Hippocampal formation (tissue), 2 donors: ENCODE results near the gene REXO1.

Source experiments
- DNase-seq, 2 donors: peaks; one replicate each; lab custom pipeline; 2025; lab: John Stamatoyannopoulos, UW

Gene REXO1

GRCh38 chr19:1790054-1790792, 58.1 kb downstream of the REXO1 start:
- no peak for DNase-seq

GRCh38 chr19:1789261-1790041, 58.8 kb downstream of the REXO1 start:
- no peak for DNase-seq

DNA sequence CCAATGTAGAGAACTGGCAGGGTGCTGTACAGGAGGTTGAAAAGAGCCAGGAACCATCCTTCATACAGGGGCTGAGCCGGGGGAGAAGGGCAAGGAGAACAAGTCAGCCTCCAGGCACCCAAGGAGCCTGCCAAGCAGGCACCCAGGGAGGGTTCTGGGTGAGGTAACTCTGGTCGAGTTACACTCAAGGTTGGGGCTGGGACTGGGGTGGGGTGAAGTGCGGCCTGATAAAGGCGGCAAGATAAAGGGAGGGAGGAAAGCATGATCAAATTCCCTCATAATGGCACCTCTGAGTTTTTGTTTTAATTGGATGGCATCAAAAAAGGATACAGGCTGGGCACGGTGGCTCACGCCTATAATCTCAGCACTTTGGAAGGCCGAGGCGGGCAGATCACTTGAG, 61.2 kb downstream of the REXO1 start:
- DNase-seq: no peak

GRCh38 chr19:1786668-1787067, 61.6 kb downstream of the REXO1 start:
- no peak for DNase-seq

DNA sequence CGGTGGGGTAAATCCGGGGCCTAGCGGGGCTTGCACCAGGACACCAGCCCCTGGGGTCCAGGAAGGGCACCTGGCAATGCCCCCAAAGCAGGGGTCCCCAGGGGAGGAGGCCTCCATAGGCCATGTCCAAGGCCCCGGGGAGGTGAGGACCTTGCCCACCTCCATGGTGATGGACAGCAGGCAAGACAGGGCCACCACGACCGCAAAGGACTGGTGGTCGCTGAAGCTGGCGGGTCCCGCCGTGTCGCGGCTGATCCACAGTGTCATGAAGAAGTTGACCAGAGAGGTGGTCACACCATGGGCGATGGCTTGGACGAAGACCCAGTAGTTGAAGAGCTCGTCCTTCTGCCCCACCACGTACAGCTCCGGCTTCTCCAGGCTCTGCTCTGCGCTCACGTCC, 63.0 kb downstream of the REXO1 start:
- DNase-seq: no peak

DNA sequence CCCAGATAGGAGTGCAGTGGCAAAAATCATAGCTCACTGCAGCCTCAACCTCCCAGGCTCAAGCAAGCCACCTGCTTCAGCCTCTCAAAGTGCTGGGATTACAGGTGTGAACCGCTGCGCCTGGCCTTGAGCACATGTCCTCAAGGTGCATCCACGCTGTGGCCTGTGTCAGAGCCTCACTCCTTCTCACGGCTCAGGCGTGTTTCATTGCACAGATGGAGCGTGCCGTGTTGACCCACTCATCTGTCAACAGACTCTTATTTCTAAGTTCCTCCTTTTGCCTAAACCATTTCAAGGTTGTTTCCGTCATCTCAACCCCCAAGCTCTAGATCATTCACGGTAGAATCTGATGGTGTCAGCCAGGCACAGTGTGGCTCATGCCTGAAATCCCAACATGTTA, 64.4 kb downstream of the REXO1 start:
- DNase-seq: no peak

- DNase-seq: no peak
These were observed 64.9 kb downstream of the REXO1 start for GRCh38 chr19:1783354-1783753.

- DNase-seq: no peak
These were observed 65.8 kb downstream of the REXO1 start for GRCh38 chr19:1782521-1782920.

DNA sequence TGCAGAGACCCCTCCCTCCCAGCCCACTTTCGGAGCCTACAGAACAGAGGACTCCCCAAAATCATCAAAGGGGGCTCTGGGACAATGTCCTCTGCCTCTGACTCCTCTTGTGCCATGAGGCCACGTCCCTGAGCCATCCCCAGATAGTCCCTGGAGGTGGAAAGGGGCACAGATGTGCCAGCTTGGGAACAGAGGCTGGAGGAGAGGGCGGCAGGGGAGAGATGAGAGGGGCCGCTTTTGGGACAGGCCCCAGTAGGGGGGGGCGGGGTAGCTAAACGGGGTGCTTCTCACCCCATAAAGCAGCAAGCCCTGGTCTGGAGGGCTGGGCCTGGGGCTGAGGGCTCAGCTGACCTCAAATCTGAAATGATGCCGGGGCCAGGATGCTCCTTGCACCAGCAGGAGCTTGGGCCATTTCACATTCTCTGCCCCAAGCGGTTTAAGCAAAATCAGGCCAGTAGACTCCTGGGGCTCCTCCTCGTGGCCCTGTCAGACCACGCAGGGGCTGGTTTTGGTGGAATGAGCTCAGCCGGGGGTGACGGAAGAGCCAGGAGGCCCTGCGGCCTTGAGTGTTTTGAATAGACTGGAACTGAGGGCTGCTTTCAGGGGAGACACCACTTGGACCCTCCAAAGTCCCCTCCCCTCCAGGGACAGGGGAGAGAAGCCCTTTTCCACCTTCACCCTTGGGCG, 67.9 kb downstream of the REXO1 start:
- no peak for DNase-seq

GRCh38 chr19:1779574-1779973, 68.7 kb downstream of the REXO1 start:
- no peak for DNase-seq

- DNase-seq: no peak
These were observed 71.1 kb downstream of the REXO1 start for GRCh38 chr19:1777149-1777548.

DNA sequence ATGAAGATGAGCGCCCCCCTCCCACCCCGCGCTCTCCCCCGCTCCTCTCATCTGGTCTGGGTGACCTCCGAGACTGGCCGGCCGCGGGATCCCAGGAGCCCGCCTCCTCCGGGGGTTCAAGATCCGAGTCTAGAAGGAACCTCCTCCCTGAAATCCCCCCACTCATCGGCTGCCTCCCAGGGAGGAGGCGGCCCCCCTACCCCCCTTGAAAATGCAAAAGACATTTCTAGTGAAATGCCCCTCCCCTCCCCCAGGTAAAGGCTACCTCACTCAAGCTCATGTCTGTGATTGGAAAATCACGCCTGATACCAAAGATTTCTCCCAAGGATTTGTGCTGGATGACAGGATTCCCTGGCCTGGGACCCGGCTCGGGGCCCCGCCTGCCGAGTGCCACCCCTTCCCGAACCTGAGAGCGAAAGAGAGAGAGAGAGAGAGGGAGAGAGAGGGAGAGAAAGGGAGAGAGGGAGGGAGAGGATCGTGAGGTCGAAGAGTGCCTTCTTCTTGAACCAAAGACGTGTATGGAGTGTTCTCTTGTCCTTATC, 71.6 kb downstream of the REXO1 start:
- no peak for DNase-seq

DNA sequence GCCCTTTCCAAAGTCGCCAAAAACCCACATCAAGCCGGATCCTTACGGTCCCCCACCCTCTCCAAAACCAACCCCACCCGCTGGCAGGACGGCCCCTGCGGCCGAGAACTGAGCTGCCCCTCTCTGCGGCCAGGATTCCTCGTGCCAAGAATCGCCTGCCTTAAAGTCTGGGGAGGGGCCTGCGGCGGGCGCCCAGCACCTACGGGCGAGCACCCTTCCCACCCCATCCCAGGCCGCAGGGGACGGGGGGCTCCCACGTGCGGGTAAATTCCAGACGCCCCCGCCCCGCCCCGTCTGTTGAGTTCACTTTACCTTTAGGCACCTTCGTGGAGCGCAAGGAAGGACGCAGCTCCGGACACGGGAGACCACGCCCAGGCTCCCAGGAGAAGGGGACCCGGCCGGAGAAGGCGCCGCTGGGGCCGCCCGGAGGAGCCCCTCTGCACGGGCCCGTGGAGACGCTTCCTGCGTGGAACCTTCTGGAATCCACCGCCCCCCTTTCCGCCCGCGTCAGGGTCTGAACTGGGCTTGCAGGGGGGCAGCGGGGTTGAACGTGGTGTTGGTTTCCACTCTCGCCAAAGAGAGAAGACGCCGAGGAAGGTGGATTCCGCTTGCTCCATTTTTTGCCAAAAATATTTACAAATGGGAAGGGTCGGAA, 72.2 kb downstream of the REXO1 start:
- no peak for DNase-seq

- DNase-seq: no peak
These were observed 73.1 kb downstream of the REXO1 start for GRCh38 chr19:1774989-1775772.

DNA sequence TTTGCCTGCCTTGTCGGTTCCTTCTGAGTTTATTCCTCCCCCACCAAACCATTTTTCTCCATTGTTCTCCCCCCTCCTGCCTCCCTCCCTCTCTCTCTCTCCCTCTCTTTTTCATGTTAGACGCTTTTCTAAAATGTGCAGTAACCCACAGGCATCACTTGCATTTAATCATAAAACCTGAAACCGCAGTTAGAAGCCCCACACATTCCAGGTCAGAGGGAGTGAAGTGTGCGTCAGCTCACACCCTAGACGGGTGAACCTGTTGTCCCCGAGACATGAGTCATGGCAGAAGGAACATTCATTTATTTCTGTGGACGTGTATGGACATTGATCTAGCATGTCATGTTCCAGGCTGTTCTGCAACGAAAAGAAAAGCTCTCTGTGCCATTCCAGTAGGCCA, 75.1 kb downstream of the REXO1 start:
- DNase-seq: no peak

GRCh38 chr19:1770866-1771576, 77.3 kb downstream of the REXO1 start:
- DNase-seq: no peak

- DNase-seq: no peak
These were observed 78.7 kb downstream of the REXO1 start for GRCh38 chr19:1769645-1769985.

DNA sequence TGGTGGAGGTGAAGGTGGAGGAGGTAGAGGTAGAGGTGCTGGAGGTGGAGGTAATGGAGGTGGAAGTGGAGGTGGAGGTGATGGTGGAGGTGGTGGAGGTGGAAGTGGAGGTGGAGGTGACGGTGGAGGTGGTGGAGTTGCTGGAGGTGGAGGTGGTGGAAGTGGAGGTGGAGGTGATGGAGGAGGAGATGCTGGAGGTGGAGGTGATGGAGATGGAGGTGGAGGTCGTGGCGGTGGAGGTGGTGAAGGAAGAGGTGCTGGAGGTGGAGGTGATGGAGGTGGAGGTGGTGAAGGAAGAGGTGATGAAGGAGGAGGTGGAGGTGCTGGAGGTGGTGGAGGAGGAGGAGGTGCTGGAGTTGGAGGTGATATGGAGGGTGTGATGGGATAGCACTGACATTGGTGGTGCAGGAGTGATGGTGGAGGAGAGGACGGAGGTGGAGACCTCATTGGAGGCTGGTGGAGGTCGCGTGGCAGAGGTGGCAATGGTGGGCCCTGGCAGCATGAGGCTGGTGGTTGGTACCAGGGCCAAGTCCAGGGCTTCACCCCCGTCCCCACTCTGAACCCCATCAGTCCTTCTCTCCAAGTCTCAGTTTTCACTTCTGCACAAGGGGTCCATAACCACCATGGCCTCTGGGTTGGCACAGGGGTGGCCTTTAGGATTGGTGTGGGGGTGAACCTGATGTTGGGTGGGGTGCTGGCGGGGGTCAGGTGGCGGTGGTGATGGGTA, 79.2 kb downstream of the REXO1 start:
- no peak for DNase-seq

DNA sequence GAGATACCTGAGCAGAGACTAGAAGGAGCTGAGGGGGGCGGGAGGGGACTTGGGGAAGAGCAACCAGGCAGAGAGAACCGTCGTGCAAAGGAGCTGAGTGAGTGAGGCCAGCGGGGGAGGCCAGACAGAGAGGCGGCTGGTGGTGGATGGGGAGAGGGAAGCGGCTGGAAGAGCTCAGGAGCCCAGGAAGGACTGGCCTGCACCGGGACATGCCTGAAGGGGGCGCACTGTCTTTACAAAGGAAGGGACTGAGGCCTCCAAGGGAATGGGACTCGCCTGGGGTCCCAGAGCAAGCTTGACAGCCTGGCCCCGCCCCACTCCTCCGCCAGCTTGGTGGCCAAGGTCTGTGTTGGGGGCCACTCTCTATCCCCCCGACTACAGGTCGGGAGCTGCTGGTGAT, 80.0 kb downstream of the REXO1 start:
- no peak for DNase-seq

DNA sequence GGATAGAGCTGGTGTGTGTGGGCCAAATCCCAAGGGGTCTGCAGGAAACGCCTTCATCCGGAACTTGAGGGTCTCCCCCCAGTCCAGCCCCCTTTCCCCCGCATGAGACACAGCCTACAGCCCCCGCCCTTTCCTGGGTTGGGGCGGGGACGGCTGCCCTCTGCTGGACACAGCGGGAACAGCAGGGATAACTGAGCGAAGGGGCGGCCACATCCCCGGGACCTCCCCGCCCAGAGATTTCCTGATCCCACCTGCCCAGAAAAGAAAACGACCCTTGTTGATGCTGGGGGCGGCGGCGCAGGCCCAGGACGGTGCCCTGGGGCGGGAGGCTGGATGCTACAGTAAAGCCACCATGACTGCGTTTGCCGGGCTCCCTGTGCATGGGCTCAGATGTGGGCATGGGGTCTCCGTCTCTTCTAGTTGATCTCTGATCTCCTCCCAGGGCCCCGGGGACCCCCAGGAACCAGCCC, 80.8 kb downstream of the REXO1 start:
- DNase-seq: no peak
